Measurements from ENCODE around the gene CHAC1. TPM values are rescaled to one million over a fixed set of nuclear protein-coding genes. Genes with fewer than 3 reads are reported as not detected.

Gene CHAC1
- total RNA-seq, 1 donor from 2014 or later: 25.3 TPM

DNA sequence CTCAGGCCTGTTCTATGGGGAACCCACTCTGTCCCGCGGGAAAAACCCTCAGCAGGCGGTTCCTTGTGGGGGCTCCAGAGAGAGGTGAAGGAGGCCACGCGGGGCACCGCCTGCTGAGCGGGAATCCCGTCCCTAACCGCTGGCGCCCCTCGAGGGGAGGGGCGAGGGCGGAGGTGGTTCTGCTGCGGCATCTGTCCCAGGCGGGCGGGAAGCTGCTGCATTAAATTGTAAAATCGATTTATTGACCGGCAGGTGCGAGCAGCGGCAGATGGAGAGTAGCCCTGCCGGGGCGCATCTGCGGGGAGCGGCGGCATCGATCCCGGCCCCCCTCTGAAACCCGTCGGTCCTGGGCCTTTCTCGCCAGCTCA lies 27.8 kb upstream of the CHAC1 start:
- H3K4me3 ChIP-seq: peak overlapping the region; percentile 18 to 21
- no peaks in the 10 kb centered on the region for H3K9me3 ChIP-seq
- H3K4me1 ChIP-seq: peaks cover 51% of the 10 kb centered on the region
- H3K27me3 ChIP-seq: peaks cover 12% of the 10 kb centered on the region
- H3K27ac ChIP-seq: no peak overlapping the region
- no peaks in the 10 kb centered on the region for H3K36me3 ChIP-seq
- no peak for TF ChIP-seq POLR2A (IDR thresholded peaks at IDR 0.05)
- no peak for TF ChIP-seq POLR2AphosphoS5 (IDR thresholded peaks at IDR 0.05; ENCODE audit: insufficient read depth in 1 of 2, low read depth in 1 of 2)
- TF ChIP-seq, protein P1, sequence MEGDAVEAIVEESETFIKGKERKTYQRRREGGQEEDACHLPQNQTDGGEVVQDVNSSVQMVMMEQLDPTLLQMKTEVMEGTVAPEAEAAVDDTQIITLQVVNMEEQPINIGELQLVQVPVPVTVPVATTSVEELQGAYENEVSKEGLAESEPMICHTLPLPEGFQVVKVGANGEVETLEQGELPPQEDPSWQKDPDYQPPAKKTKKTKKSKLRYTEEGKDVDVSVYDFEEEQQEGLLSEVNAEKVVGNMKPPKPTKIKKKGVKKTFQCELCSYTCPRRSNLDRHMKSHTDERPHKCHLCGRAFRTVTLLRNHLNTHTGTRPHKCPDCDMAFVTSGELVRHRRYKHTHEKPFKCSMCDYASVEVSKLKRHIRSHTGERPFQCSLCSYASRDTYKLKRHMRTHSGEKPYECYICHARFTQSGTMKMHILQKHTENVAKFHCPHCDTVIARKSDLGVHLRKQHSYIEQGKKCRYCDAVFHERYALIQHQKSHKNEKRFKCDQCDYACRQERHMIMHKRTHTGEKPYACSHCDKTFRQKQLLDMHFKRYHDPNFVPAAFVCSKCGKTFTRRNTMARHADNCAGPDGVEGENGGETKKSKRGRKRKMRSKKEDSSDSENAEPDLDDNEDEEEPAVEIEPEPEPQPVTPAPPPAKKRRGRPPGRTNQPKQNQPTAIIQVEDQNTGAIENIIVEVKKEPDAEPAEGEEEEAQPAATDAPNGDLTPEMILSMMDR (IDR thresholded peaks at IDR 0.05): no peak
- intact Hi-C loops (cut with DNase I): no loop called here
- no peak for DNase-seq (ENCODE audit: extremely low spot score in 2 of 2)

DNA sequence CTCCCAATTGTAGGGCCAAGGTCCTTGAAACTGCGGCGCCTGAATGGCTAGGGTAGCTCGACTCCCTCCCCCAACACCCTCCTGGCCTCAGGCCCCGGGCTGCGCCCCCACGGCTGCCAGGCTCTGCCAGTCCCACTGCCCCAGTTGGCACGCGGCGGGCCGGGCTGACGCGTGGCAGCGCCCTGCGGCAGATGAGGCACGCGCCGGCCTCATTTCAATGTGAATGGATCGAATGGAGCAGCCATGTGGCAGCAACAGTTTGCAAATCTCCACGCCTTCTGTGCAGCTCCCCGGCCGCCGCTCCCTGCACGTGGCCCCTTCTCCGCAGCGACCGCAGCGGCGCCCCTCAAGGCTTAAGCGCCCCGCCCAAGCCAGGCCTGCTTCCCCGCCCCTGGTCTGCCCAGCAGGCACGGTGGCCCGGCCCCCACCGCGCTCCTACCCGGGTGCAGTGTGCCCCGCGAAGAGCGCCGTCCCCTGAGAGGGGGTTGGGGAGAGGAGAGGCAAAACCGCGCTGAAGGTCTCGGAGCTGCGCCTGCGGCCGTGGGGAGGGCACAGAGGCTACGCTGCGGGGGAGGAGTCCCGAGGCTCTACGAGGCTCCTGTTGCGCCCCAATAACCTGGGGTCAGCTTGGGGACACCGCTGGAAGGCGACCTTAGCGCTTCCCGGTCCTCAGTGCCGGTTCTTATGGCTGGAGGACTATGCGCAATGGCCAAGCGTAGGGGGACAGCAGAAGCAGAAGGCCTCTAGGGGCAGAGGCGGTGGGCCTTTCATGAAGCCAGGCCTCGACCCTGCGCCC lies 27.2 kb upstream of the CHAC1 start:
- H3K9me3 ChIP-seq: no peaks in the 10 kb centered on the region
- no peak overlapping the region for H3K27ac ChIP-seq
- intact Hi-C loops (cut with DNase I): no loop called here
- H3K27me3 ChIP-seq: peaks cover 12% of the 10 kb centered on the region
- TF ChIP-seq, protein P1 (IDR thresholded peaks at IDR 0.05): no peak
- TF ChIP-seq POLR2AphosphoS5 (IDR thresholded peaks at IDR 0.05; ENCODE audit: insufficient read depth in 1 of 2, low read depth in 1 of 2): no peak
- TF ChIP-seq POLR2A (IDR thresholded peaks at IDR 0.05): no peak
- H3K4me3 ChIP-seq: peak overlapping the region; percentile 18 to 21
- H3K4me1 ChIP-seq: peaks cover 57% of the 10 kb centered on the region
- H3K36me3 ChIP-seq: no peaks in the 10 kb centered on the region
- DNase-seq (ENCODE audit: extremely low spot score in 2 of 2): no peak

DNA sequence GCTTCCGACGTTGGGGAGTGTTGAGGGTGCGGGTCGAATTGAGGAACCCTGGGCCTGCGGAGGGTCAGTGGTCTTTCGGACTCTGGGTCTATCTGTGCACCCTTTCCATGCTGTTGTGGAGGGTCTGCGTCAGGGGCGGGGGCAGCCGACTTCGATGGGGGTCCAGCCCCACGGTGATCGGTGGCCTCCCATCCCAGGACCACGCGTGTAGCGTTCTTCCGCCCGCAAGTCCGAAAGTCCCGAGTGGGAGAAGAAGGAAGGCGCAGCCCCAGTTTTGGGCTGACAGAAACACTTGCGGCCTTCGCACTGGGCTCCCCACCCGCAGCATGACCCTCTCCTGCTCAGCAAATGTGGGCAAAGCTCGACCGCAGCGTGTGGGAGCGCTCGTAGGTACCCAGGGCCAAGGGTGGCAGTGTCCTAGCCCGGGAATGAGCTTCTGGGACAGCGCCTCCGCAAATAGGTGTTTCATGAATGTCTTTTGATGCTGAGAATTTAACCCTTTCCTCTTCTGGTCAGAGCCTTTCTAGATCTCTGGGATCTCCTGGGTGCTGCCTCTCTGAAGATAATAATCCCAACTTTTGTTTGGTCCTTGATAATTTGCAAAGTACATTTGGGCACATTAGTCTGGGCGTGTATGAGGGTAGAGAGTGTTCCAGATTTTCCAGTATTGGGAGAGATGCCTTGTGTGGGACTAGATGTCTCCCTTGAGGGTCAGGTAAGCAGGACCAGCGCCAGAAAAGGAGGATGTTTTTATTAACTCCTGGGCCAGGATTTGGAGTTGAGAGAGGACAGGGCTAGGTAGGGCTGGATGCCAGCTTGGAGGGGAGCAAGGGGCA lies 26.4 kb upstream of the CHAC1 start:
- DNase-seq (ENCODE audit: extremely low spot score in 2 of 2): no peak
- Histone ChIP-seq H3K4me3 (no peak overlapping the region), H3K9me3 (no peaks in the 10 kb centered on the region), H3K27me3 (peaks cover 18% of the 10 kb centered on the region), H3K4me1 (peaks cover 62% of the 10 kb centered on the region), H3K27ac (no peak overlapping the region), H3K36me3 (no peaks in the 10 kb centered on the region)
- intact Hi-C loops (cut with DNase I): no loop called here
- TF ChIP-seq, protein P1 (IDR thresholded peaks at IDR 0.05): no peak
- no peak for TF ChIP-seq POLR2A (IDR thresholded peaks at IDR 0.05)
- no peak for TF ChIP-seq POLR2AphosphoS5 (IDR thresholded peaks at IDR 0.05; ENCODE audit: insufficient read depth in 1 of 2, low read depth in 1 of 2)

DNA sequence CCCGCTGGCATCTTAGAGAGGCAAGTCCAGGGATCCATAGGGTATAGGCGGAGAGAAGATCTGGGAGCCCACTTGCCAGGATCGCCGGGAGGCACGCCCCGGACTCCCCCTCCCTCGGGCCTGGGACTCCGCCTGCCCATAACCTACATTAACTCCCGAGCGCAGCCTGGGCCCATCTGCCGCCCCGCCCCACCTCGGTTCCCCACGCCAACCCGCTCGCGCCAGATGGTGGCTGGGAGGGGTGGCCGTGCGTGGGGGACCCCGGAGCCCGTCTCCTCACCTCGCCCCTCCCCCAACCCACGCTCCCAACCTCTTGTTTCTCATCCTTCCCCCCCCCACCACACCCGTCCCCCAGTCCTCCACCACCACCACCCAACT lies 25.8 kb upstream of the CHAC1 start:
- Histone ChIP-seq H3K27me3 (peaks cover 18% of the 10 kb centered on the region), H3K9me3 (no peaks in the 10 kb centered on the region), H3K4me1 (peaks cover 62% of the 10 kb centered on the region), H3K27ac (no peak overlapping the region), H3K4me3 (peak overlapping the region; percentile 33 to 45), H3K36me3 (no peaks in the 10 kb centered on the region)
- intact Hi-C loops (cut with DNase I): no loop called here
- no peak for TF ChIP-seq POLR2A (IDR thresholded peaks at IDR 0.05)
- TF ChIP-seq POLR2AphosphoS5 (IDR thresholded peaks at IDR 0.05; ENCODE audit: insufficient read depth in 1 of 2, low read depth in 1 of 2): no peak
- TF ChIP-seq, protein P1 (IDR thresholded peaks at IDR 0.05): no peak
- DNase-seq (ENCODE audit: extremely low spot score in 2 of 2): no peak
